SIG-M5 (cell line): Measurements from ENCODE around the gene SCIN.
A peak's percentile ranks its signal among the peaks of the same experiment; 100 is the strongest.
"Not testable (repeated sequence)": the region's sequence is repeated elsewhere in the genome, so short reads cannot be mapped to it uniquely, and the experiment has no call there.

Experiments used
- DNase-seq: peaks from one replicate; lab custom pipeline; 2025; lab: John Stamatoyannopoulos, UW

SCIN gene

DNA sequence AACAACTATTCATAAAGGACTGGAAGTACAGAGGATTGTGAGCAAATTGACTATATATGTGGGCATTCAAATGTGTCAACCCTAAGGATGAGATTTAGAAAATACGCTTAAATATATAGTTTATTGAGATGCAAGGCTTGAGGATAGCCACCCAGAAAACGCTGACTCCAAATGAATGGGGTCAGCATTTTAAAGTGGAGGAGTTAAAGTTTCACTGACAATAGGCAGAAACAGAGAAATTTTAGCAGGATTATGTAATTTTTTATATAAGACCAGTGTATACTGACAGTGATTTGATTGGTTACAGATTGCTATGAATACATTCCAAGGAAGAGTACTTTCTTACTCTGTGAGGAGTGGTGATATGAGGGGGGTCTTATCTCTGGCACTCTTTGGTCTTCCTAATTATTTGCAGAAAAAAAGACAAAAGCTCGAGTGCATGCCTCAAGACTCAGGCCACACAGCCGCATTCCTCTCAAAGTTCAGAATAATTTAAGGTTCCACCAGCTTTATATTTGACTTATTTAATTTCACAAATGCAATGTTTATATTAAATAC, 78.3 kb downstream of the SCIN start:
- DNase-seq: no peak

DNA sequence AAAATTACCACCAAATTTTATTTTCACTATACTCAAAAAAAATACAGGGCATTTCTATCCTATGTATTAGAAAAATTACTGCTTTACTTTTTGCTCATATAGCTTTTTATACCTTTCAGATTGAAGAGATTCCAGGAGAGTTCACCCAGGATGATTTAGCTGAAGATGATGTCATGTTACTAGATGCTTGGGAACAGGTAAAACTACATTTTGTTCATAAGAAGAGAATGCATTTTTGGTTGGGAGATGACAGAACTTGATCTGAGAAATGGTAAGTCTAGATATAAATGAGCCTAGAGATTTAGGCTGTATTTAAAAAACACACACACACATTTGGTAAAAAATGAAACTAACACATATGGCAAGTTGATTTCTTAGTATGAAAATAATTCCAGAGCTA, 78.8 kb downstream of the SCIN start:
- DNase-seq: no peak

DNA sequence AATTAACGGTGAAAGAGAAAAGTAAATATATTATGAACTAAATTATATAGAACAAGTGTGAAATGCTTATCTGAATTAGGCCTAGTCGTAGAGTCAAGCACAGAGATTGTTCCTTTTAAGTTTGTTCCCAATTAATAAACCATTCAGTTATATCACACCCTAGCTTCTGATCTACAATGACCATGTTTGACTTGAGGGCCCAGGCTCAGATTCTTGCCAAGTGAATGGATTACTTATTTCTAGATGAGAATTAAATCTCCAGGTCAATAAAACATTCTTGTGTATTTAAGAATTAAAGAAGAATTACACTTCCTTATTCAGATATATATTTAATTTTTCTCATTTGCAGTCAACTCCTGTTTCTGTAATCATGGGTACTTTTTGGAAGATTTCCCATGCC, 79.6 kb downstream of the SCIN start:
- no peak for DNase-seq

DNA sequence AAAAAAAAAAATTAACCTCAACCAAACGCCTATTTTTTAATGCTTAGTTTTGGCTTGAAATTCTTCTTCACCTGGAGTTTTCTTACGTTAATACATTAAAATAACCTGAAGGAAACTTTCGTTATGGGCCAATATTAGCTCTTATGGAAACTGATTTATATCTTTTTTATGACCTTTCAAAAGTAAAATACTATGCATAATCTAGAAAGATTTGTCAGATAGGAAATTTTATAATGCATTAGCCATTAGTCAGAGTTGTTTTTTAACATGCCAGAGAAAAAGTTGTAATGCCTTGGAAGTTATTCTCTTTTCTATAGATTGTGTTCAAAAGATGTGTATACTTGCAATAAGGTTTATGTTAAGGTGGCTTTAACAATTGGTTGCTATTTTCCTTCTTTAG, 82.6 kb downstream of the SCIN start:
- no peak for DNase-seq

DNA sequence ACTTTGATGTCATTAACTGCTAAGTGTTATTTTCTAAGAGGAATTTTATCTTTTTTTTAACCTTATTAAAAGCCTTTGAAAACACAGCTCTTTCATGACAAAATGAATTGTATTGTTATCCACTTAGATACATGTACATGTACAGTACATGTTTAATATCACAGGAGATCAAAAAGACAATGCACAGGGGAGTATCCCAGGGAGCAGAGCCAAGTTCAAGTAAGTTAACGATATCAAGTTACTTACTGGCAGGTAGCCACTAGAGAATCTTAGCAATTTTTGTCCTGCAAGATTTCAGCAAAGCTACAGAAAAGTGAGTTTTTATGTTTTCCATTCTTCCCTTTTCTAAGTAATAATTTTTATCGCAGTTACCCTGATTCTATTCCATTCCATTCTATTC, 83.0 kb downstream of the SCIN start:
- DNase-seq: no peak

DNA sequence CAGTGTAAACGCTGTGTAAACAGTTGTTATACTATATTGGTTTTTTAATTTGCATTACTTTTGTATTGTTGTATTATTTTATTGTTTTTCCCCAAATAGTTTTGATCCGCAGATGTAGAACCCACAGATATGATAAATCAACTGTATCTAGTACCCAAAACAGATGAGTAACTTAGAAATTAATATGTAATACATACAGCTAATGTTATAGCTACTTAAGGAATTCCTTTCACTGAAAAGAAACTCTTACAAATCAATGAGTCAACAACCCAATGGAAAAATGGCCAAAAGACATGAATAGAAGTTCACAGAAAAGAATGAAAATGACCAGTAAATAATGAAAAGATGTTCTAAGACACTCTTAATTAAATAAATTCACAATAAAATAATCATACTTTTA, 84.6 kb downstream of the SCIN start:
- no peak for DNase-seq

DNA sequence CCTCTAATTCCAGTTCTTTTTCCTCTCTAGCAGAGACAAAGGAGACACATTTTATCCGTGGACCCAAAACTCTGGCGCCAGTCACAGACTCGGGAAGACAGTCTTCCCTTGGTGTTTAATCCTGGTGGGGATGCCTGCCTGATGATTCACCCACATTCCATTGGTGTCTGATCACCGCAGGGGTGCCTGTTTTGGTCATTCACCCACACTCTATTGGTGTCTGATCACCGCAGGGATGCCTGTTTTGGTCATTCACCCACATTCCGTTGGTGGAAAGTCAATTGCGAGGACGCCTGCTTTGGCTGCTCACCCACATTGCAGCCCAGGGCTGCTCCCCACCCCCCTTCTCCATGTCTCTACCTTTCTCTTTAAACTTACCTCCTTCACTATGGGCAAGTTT, 89.9 kb downstream of the SCIN start:
- not testable (repeated sequence) for DNase-seq

DNA sequence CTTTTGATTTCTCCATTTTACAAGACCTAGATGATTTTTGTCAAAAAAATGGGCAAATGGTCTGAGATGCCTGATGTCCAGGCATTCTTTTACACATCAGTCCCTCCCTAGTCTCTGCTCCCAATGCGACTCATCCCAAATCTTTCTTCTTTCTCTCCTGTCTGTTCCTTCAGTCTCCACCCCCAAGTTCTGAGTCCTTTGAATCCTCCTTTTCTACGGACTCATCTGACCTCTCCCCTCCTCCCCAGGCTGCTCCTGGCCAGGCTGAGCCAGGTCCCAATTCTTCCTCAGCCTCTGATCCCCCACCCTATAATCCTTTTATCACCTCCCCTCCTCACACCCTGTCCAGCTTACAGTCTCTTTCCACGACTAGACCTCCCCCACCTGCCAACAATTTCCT, 90.5 kb downstream of the SCIN start:
- DNase-seq: not testable (repeated sequence)

DNA sequence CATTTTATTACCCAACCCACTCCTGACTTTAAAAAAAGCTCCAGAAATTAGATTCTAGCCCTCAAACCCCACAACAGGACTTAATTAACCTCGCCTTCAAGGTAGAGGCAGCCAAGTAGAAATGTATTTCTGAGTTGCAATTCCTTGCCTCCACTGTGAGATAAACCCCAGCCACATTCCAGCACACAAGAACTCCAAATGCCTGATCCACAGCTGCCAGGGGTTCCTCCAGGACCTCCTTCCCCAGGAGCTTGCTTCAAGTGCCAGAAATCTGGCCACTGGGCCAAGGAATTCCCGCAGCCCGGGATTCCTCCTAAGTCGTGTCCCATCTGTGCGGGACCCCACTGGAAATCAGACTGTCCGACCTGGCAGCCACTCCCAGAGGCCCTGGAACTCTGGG, 91.1 kb downstream of the SCIN start:
- no peak for DNase-seq

DNA sequence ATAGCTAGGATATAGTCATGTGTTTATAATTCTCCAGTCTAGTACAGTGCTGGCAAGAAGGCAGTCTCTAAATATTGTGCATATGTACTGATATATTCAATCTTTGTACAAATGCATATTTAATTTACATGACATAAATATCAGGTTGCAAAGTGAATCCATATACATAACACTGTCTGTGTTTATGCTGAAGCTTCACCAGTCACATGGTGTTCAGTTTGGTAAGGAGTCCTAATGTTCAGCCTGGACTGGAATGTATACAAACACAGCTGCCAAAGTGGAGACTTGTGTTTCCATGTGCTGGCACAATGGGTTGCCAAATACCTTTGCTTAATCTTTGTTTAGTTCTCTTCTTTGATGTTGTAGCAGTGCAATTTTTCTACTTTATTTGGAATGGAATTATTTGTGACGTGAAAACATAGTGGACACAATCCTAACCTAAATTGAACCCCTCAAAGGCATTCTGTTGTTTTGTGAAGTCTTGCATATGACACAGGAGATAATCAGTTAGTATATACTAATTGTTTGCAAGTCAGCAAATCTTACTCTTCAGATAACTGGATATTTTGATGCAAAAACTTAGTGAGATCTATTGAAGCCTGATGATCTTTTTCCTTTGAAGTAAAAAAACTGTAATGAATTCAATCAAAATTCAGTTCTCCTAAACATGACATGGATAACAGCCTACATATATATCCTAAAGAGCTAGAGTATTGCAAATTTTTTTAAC, 99.6 kb downstream of the SCIN start:
- DNase-seq: no peak

DNA sequence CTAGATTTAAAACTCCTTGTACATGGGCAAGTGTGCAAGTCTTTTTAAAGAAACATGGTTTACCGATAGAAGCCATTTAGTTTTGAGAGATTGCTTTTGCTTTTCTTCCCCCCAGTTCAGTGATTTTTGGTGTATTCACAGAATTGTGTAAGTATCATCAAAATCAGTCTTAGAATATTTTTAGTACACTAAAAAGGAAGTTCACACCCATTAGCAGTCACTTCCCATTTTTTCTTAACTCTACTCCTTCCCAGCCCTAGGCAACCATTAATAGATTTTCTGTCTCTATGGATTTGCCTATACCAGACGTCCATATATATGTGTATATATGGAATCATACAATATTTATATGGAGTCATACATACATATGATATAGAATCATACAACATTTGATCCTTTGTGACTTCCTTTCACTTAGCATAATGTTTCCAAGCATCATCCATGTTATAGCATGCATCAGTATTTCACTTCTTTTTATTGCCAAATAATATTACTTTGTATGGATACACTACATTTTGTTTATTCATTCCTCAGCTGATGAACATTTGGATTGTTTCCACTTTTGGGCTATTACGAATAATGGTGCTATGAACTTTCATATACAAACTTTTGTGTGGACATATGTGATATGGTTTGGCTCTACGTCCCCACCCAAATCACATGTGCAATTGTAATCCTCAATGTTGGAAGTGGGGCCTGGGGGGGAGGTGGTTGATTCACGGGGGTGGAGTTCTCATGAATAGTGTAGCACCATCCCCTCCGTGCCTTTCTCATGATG, 100.4 kb downstream of the SCIN start:
- DNase-seq: peak; percentile 3

DNA sequence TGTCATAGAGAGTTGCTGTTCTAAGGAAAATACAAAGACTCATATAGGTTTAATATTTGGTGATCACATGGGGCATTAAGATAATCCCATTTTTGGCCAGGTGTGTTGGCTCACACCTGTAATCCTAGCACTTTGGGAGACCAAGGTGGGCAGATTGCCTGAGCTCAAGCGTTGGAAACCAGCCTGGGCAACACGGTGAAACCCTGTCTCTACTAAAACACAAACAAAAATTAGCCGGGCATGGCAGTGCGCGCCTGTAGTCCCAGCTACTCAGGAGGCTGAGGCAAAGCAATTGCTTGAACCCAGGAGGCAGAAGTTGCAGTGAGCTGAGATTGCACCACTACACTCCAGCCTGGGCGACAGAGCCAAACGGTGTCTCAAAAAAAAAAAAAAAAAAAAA, 102.9 kb downstream of the SCIN start:
- not testable (repeated sequence) for DNase-seq

DNA sequence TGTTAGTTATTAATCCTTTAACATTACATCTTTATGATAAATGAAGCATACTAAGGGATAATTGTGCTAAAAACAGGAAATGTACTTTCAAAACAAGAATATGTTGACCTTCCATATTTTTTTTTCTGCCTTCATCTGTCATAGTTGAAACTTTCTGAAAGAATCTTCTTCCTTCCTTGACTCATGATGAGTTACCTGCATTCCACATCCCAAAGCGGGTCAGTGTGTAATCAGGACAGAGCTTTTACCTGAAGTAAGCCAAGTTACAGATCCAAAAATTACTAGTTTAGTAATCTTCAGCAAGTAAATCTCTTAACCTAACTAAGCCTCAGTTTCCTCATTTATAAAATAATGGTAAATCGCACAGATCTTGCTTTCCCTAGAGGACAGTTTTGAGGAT, 103.5 kb downstream of the SCIN start:
- DNase-seq: no peak

DNA sequence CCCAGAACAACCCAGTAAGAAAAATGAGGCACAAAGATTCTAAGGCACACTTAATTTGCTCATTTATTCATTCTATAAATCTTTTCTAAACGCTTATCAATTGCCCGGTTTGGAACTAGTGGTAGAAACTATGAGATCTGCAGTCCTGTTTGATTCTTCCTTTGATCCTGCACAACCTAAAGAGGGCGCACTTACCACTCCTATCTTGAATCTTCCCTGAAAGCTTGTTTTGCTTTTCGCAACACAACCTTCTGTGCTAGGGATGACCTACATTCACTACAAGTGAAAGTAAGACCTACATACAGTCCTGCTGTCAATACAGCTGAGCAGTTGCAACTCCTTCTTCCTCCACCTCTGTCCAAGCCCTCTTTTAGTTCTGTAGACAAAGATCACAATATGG, 104.3 kb downstream of the SCIN start:
- no peak for DNase-seq

DNA sequence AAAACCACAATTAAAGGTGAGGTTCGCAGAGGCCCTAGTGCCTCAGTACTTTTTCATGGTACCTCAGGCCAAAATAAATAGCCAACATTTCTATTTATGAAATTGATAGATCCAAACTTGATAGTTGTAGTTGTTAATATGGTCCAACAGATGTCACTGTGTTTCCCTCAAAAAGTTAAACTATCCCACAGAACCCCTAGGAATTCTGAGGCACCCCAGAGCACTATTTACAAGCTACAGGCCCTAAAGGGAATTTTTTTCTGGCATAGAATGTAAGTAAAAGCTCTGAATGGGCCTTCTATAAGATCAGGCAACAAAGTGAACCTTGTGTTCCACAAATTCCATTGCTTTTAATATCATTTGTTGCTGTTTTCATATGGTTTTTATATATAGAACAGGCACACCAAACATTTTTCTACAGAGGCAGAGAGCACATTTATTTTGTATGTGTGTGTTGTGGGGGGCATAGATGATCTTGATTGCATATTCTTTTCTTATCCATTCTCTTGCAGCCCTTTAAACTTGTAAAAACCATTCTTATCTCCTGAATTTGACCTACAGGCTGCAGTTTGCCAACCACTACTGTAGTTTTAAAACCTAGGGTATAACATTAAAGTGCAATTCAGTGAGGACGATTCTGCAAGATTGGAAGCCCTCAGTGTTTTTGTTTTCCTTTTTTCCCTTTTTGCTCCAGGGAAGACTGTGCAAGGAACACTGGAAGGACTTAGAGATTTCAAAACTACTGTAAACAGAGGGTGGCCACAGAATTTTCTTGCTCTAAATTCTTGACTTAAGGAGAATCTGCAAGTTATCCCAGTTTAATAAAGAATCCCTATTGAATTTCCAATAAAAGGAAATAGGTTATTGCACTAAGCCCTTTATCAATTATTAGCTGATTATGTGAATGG, 113.4 kb downstream of the SCIN start:
- no peak for DNase-seq

DNA sequence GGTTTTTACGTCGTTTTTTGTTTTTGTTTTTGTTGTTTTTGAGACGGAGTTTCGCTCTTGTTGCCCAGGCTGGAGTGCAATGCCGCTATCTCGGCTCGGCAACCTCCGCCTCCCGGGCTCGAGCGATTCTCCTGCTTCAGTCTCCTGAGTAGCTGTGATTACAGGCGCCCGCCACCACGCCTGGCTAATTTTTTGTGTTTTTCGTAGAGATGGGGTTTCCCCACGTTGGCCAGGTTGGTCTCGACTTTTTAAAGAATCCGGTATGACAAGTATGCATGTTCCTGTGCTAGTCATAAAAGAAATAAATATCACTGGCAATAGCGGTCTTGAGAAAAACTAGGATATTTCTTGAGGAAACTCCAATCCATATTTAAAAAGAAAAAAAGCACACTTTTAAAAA, 114.2 kb downstream of the SCIN start:
- no peak for DNase-seq

DNA sequence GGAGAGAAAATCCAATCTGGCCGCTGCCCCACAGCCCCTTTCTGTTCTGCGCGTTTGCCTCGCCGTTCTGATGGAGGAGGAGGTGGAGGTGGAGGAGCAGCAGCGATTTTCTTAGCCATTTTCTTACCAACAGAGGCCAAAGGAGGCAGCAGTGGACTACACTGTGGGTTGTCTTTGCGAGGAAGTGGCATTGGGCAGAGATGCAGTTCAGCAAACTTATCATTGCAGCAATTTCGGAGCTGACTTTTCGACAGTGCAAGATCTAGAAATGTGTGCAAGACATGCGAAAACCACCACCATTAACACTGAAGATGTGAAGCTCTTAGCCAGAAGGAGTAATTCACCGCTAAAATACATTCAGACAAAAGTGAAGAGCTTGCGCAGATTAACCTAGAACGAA, 115.0 kb downstream of the SCIN start:
- DNase-seq: no peak

DNA sequence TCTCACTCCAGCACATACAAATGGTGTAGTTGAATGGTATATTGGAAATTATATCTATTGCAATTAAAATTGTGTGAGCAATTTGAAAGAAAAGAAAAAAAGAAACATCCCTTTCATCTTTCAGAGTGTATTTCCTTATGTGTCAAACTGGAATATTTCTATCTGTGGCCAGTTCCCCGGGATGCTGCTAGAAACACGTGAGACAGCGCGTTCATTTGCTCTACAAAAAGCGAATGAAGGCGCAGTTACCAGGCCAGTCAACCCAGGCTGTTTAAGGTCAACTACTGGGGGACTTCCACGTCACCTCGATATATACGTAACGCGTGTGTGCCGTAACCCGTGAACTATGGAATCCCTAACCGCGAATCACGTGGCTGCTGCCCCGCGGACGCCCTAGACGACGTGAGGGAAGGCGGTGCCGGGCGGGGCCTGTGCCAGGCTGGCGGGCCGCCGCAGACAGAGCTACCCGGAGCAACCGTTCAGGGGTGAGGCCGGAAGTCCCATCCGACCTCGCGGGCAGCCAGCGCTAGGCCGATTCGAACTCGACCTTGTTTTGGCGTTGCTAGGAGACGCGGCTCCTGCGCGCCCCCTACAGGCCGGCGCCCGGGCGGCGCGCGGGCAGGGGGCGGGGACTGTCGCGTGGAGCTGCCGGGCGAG, 115.8 kb downstream of the SCIN start:
- DNase-seq: peak; percentile 69

DNA sequence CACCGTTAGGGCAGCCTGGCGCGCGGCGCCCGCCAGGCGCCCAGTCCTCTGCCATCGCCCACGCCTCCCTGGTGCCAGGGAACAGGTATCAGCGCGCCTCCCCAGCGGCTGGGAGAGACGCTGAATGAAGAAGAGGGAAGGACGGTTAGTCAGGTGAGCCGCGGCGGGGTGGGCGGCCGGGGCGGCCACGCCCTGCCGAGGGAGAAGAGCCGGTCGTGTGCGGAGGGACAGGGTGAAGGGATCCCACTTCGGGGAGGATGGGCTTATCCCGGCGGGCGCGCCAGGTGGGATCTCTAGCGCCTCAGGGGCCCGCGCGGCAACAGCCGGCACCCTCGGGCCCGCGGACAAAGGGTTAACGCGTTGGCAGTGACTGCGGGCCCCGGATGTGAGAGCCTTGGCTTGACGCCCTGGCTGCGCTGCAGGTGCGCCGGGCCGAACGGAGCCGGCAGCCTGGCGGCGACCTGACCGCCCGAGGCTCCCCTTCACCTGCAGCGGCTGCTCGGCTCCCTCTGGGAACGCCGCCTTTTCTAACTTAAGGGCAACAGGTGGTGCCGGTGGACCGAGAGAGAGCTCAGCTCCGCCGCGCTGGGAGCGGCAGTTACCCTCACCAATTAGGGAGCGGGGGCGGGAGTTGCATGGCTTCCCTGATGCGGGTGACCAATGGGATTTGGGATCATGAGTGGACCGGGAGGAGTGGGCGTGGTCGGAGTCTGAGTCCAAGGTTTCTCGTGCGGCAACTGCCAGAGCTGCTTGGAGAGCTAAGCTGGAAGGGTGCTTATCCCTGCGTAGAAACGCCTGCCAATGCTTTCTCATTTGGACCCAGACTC, 116.6 kb downstream of the SCIN start, which contains the start of gene ARL4A:
Gene ARL4A (plus strand): TSS at position 743 of the 827 bp plus-strand sequence. CDS start 622 bp downstream, outside the sequence.
- DNase-seq: peak; percentile 64

DNA sequence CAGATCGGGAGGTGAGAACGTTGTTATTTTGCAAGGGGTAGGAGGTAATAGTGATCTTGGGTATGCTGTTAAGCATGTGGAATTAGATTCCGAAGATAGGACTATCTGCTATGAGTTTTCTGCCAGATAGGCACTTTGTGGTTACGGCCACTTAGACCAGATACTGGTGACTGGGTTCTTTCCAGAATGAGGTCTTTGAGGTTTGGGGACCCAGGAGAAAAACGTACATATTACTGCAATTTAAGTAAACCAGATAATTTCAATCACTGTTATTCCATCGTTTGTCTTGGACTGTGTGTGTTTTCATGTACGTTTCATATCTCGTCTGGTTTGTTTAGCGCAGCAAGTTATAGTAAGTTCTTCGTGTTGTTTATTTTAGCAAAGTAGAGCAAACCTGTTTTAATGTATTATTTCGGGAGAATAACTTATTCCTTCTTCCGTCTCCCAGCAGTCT, 117.2 kb downstream of the SCIN start:
- DNase-seq: no peak
